WTC11 (cell line): ENCODE data around the gene KRTAP19-6. TPM values are rescaled to one million over a fixed set of nuclear protein-coding genes. Genes with fewer than 3 reads are reported as not detected.

Experiments used
- ATAC-seq: fragments of 200-7000 bp; cut with Tn5 transposase; 2 replicates; pipeline ENCODE4 v1.10.0; 2021; ENCODE audit warnings: mild to moderate bottlenecking, moderate library complexity
- CTCF ChIA-PET: fragments of 300-600 bp; sonication (Branson Sonifier 250); formaldehyde crosslinking; loops from one replicate; lab custom pipeline; 2021; ENCODE audit warnings: antibody characterized with exemption; lab: Charles Lee
- POLR2A ChIA-PET: fragments of 350-600 bp; sonication (Branson Sonifier 250); formaldehyde crosslinking; loops from one replicate; lab custom pipeline; 2021; ENCODE audit warnings: antibody characterized with exemption; lab: Charles Lee
- DNase-seq: peaks from one replicate; pipeline ENCODE4 v3.0.0; 2021; ENCODE audit warnings: low spot score
- H3K27ac Mint-ChIP-seq: 2 replicates; pipeline ENCODE4 v1.8.0; 2021; ENCODE audit warnings: mixed read lengths
- H3K27me3 Mint-ChIP-seq: 2 replicates; pipeline ENCODE4 v1.8.0; 2021; ENCODE audit warnings: low read depth, mild to moderate bottlenecking, moderate library complexity, mixed read lengths
- H3K36me3 Mint-ChIP-seq: 2 replicates; pipeline ENCODE4 v1.8.0; 2021; ENCODE audit warnings: mixed read lengths
- H3K4me1 Mint-ChIP-seq: 2 replicates; pipeline ENCODE4 v1.8.0; 2022; ENCODE audit warnings: mixed read lengths
- H3K4me3 Mint-ChIP-seq: 2 replicates; pipeline ENCODE4 v1.8.0; 2021; ENCODE audit warnings: mild to moderate bottlenecking, moderate library complexity, mixed read lengths
- H3K9me3 Mint-ChIP-seq: 2 replicates; pipeline ENCODE4 v1.8.0; 2021; ENCODE audit warnings: mixed read lengths
- E2F5 ChIP-seq: sonication (generic); formaldehyde crosslinking; IDR thresholded peaks from 2 replicates; pipeline ENCODE4 v1.8.1; 2022; ENCODE audit warnings: mild to moderate bottlenecking, moderate library complexity, missing genetic modification reagents
- EMX1 ChIP-seq: fragments of 250-450 bp; sonication (Bioruptor Pico); IDR thresholded peaks from 2 replicates; pipeline ENCODE4 v1.8.0; 2021; ENCODE audit warnings: mild to moderate bottlenecking
- ETV6 ChIP-seq: sonication (generic); formaldehyde crosslinking; IDR thresholded peaks from 2 replicates; pipeline ENCODE4 v1.8.1; 2022; ENCODE audit warnings: mild to moderate bottlenecking, missing genetic modification reagents
- JUN ChIP-seq: sonication (generic); formaldehyde crosslinking; IDR thresholded peaks from 2 replicates; pipeline ENCODE4 v1.8.0; 2023; ENCODE audit warnings: mild to moderate bottlenecking, missing genetic modification reagents
- KAT7 ChIP-seq: sonication (generic); formaldehyde crosslinking; IDR thresholded peaks from 2 replicates; pipeline ENCODE4 v1.8.1; 2023; ENCODE audit warnings: missing genetic modification reagents, mild to moderate bottlenecking, borderline replicate concordance
- MAX ChIP-seq: sonication (generic); formaldehyde crosslinking; IDR thresholded peaks from 2 replicates; pipeline ENCODE4 v1.8.0; 2022; ENCODE audit warnings: mild to moderate bottlenecking, missing genetic modification reagents
- MXD4 ChIP-seq: fragments of 250-450 bp; sonication (Bioruptor Pico); IDR thresholded peaks from 2 replicates; pipeline ENCODE4 v1.8.0; 2021; ENCODE audit warnings: mild to moderate bottlenecking, moderate library complexity, borderline replicate concordance
- NFE2L1 ChIP-seq: sonication (generic); formaldehyde crosslinking; IDR thresholded peaks from 2 replicates; pipeline ENCODE4 v1.8.1; 2023; ENCODE audit warnings: missing genetic modification reagents
- PREB ChIP-seq: sonication (generic); formaldehyde crosslinking; IDR thresholded peaks from 2 replicates; pipeline ENCODE4 v1.8.1; 2022; ENCODE audit warnings: mild to moderate bottlenecking, missing genetic modification reagents, moderate library complexity, borderline replicate concordance
- RELA ChIP-seq: sonication (generic); formaldehyde crosslinking; IDR thresholded peaks from 2 replicates; pipeline ENCODE4 v1.8.1; 2022; ENCODE audit warnings: missing genetic modification reagents, mild to moderate bottlenecking, borderline replicate concordance
- SMAD3 ChIP-seq: sonication (generic); formaldehyde crosslinking; IDR thresholded peaks from 2 replicates; pipeline ENCODE4 v1.8.0; 2022; ENCODE audit warnings: missing genetic modification reagents, mild to moderate bottlenecking, borderline replicate concordance
- SOX15 ChIP-seq: fragments of 250-450 bp; sonication (Bioruptor Pico); IDR thresholded peaks from 2 replicates; pipeline ENCODE4 v1.9.0; 2021; ENCODE audit warnings: mild to moderate bottlenecking
- STAT6 ChIP-seq: sonication (generic); formaldehyde crosslinking; conservative IDR thresholded peaks from 2 replicates; pipeline ENCODE4 v1.8.1; 2023; ENCODE audit warnings: mild to moderate bottlenecking, low read depth, missing genetic modification reagents, moderate library complexity
- TEAD4 ChIP-seq: sonication (generic); formaldehyde crosslinking; IDR thresholded peaks from 2 replicates; pipeline ENCODE4 v1.8.0; 2022; ENCODE audit warnings: mild to moderate bottlenecking, missing genetic modification reagents
- TP53 ChIP-seq: sonication (generic); formaldehyde crosslinking; IDR thresholded peaks from 2 replicates; pipeline ENCODE4 v1.8.1; 2023; ENCODE audit warnings: mild to moderate bottlenecking, missing genetic modification reagents
- ZNF121 ChIP-seq: sonication (generic); formaldehyde crosslinking; IDR thresholded peaks from 2 replicates; pipeline ENCODE4 v1.8.0; 2023; ENCODE audit warnings: missing genetic modification reagents
- ZNF232 ChIP-seq: sonication (generic); formaldehyde crosslinking; IDR thresholded peaks from 2 replicates; pipeline ENCODE4 v1.8.0; 2022; ENCODE audit warnings: mild to moderate bottlenecking, missing genetic modification reagents
- ZNF416 ChIP-seq: fragments of 250-450 bp; sonication (Bioruptor Pico); IDR thresholded peaks from 2 replicates; pipeline ENCODE4 v1.9.0; 2021; ENCODE audit warnings: mild to moderate bottlenecking, inconsistent platforms
- ZNF425 ChIP-seq: fragments of 250-450 bp; sonication (Bioruptor Pico); conservative IDR thresholded peaks from 2 replicates; pipeline ENCODE4 v1.9.0; 2021; ENCODE audit warnings: mild to moderate bottlenecking
- total RNA-seq: library from RNA; stranded (reverse); gene quantifications from 3 replicates; pipeline ENCODE4 v1.2.3, GENCODE V29; 2021
- TF ChIP-seq, protein P1 (sequence below): fragments of 250-450 bp; sonication (Bioruptor Pico); IDR thresholded peaks from 2 replicates; pipeline ENCODE4 v1.9.0; 2021; ENCODE audit warnings: moderate library complexity, mild to moderate bottlenecking, inconsistent platforms, borderline replicate concordance

The KRTAP19-6 gene
- total RNA-seq, 1 experiment from 2014 or later, result not detected

DNA sequence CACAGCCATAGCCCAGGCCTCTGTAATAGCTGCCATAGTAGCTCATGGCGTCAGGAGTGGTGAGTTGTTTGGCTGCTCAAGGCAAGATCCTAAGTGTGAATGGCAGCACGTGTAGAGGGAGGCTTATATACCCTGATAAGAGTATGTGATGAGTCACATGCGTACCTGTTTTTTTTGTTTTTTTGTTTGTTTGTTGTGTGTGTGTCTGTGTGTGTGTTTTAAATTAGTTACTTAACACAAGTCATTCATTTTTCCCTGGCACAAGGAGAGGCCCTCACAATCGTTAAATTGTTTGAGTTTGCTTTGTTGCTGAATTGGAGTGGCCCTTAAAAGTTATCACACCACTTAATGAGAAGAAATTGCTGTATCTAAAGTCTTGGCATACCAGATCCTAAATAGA is 44.6 kb downstream of the KRTAP19-6 start, which contains the start of gene KRTAP19-4:
Gene KRTAP19-4 (minus strand): TSS at position 101 of the 400 bp plus-strand sequence. CDS start 55 bp downstream, at position 46.
- no peak for ATAC-seq
- DNase-seq, result no peak
- no peak for TF ChIP-seq ETV6 (CRISPR knock-in tag)
- no peak for TF ChIP-seq SMAD3
- no peak for TF ChIP-seq E2F5 (CRISPR knock-in tag)
- TF ChIP-seq RELA, result no peak
- no peak for TF ChIP-seq MAX
- TF ChIP-seq NFE2L1 (CRISPR knock-in tag), result no peak
- no peak for TF ChIP-seq ZNF232
- TF ChIP-seq EMX1 (CRISPR knock-in tag), result no peak
- TF ChIP-seq JUN (CRISPR knock-in tag), result no peak
- TF ChIP-seq ZNF121 (CRISPR knock-in tag), result no peak
- no peak for TF ChIP-seq TEAD4 (CRISPR knock-in tag)
- no peak for TF ChIP-seq MXD4 (CRISPR knock-in tag)
- TF ChIP-seq TP53 (CRISPR knock-in tag), result no peak
- no peak for TF ChIP-seq ZNF425 (CRISPR knock-in tag)
- TF ChIP-seq ZNF416, result no peak
- TF ChIP-seq, protein P1, sequence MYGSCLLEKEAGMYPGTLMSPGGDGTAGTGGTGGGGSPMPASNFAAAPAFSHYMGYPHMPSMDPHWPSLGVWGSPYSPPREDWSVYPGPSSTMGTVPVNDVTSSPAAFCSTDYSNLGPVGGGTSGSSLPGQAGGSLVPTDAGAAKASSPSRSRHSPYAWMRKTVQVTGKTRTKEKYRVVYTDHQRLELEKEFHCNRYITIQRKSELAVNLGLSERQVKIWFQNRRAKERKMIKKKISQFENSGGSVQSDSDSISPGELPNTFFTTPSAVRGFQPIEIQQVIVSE, result no peak
- no peak for TF ChIP-seq SOX15 (CRISPR knock-in tag)
- TF ChIP-seq KAT7 (CRISPR knock-in tag), result no peak
- TF ChIP-seq PREB (CRISPR knock-in tag), result no peak
- no peak for TF ChIP-seq STAT6
- TF ChIP-seq, all 79 proteins: peak for 0
- Mint-ChIP-seq H3K4me3 (no peak within 1 kb of the TSS), H3K27ac (no peak within 1 kb of the TSS), H3K27me3 (no peaks in the 10 kb centered on the region), H3K4me1 (0 out of 2 replicates have a peak, but pooled peaks cover 3% of the 10 kb centered on the region), H3K36me3 (no peaks in the 10 kb centered on the region), H3K9me3 (peaks cover 3% of the 10 kb centered on the region; the same call in 1 of the 2 replicates)
- POLR2A ChIA-PET, result no interaction called here
- CTCF ChIA-PET, result interaction anchor here (1.1 kb wide), 1 partner anchor 10 kb away, joined by 5 read pairs; no protein-coding TSS in a partner anchor
